NCI-H345 treated with DMSO at 0.1 percent for 48 hours (cell line): ENCODE measurements around the gene ASCC2.

Source experiments
- DNase-seq: peaks from one replicate; lab custom pipeline; 2025; ENCODE audit not compliant: unreplicated experiment; lab: John Stamatoyannopoulos, UW

Gene ASCC2

GRCh38 chr22:29820961-29821290, 17.1 kb downstream of the ASCC2 start:
- DNase-seq, result no peak

- no peak for DNase-seq
Measured at GRCh38 chr22:29819501-29819900, 18.6 kb downstream of the ASCC2 start.

- DNase-seq, result no peak
Measured at GRCh38 chr22:29817724-29818123, 20.4 kb downstream of the ASCC2 start.

- DNase-seq, result no peak
Measured at GRCh38 chr22:29816980-29817379, 21.1 kb downstream of the ASCC2 start.

GRCh38 chr22:29816539-29816938, 21.5 kb downstream of the ASCC2 start:
- DNase-seq, result no peak

GRCh38 chr22:29816128-29816527, 21.9 kb downstream of the ASCC2 start:
- no peak for DNase-seq

- no peak for DNase-seq
Measured at GRCh38 chr22:29815580-29815979, 22.5 kb downstream of the ASCC2 start.

- DNase-seq, result no peak
Measured at GRCh38 chr22:29814003-29814402, 24.1 kb downstream of the ASCC2 start.

GRCh38 chr22:29813563-29813962, 24.5 kb downstream of the ASCC2 start:
- DNase-seq, result no peak

- no peak for DNase-seq
Measured at GRCh38 chr22:29813126-29813525, 24.9 kb downstream of the ASCC2 start.

- no peak for DNase-seq
Measured at GRCh38 chr22:29811377-29811776, 26.7 kb downstream of the ASCC2 start.

GRCh38 chr22:29810216-29810615, 27.9 kb downstream of the ASCC2 start:
- no peak for DNase-seq

GRCh38 chr22:29806196-29806595, 31.9 kb downstream of the ASCC2 start:
- DNase-seq, result no peak

- DNase-seq, result no peak
Measured at GRCh38 chr22:29804985-29805384, 33.1 kb downstream of the ASCC2 start.

GRCh38 chr22:29803190-29803589, 34.9 kb downstream of the ASCC2 start:
- no peak for DNase-seq

GRCh38 chr22:29801796-29802195, 36.3 kb downstream of the ASCC2 start:
- DNase-seq, result no peak

- no peak for DNase-seq
Measured at GRCh38 chr22:29801153-29801552, 36.9 kb downstream of the ASCC2 start.

- no peak for DNase-seq
Measured at GRCh38 chr22:29799217-29799680, 38.8 kb downstream of the ASCC2 start.

GRCh38 chr22:29798801-29799200, 39.3 kb downstream of the ASCC2 start:
- no peak for DNase-seq

- DNase-seq, result no peak
Measured at GRCh38 chr22:29798318-29798717, 39.8 kb downstream of the ASCC2 start.

GRCh38 chr22:29797351-29797750, 40.7 kb downstream of the ASCC2 start:
- no peak for DNase-seq

- DNase-seq, result no peak
Measured at GRCh38 chr22:29795663-29796062, 42.4 kb downstream of the ASCC2 start.

- no peak for DNase-seq
Measured at GRCh38 chr22:29793396-29793795, 44.7 kb downstream of the ASCC2 start.

GRCh38 chr22:29790061-29790460, 48.0 kb downstream of the ASCC2 start:
- no peak for DNase-seq
